Measurements from ENCODE around the gene UBB.

UBB gene

DNA sequence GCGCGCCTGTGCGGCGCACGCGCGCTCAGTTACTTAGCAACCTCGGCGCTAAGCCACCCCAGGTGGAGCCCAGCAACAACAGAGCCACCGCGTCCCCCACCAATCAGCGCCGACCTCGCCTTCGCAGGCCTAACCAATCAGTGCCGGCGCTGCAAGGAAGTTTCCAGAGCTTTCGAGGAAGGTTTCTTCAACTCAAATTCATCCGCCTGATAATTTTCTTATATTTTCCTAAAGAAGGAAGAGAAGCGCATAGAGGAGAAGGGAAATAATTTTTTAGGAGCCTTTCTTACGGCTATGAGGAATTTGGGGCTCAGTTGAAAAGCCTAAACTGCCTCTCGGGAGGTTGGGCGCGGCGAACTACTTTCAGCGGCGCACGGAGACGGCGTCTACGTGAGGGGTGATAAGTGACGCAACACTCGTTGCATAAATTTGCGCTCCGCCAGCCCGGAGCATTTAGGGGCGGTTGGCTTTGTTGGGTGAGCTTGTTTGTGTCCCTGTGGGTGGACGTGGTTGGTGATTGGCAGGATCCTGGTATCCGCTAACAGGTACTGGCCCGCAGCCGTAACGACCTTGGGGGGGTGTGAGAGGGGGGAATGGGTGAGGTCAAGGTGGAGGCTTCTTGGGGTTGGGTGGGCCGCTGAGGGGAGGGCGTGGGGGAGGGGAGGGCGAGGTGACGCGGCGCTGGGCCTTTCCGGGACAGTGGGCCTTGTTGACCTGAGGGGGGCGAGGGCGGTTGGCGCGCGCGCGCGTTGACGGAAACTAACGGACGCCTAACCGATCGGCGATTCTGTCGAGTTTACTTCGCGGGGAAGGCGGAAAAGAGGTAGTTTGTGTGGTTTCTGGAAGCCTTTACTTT, at the start of gene UBB:
TSS of gene UBB (plus strand) at position 452 of the 856 bp plus-strand sequence. CDS start 817 bp downstream, outside the sequence.
- peak; percentile 98 for DNase-seq (ENCODE audit: low spot score)

DNA sequence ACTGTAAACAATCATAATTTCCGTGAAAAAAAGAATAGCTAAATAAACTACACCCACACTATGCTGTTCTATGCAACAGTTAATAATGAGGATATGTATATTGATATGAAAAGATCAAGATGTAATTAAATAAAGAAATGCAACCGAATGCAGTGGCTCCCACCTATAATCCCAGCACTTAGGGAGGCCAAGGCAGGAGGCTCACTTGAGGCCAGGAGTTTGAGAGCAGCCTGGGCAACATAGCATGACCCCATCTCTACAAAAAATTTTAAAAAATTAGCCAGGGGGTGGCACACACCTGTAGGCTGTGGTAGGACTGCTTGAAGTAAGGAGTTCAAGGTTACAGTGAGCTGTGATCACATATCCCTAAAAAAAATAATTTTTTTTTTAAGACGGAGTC, 42.5 kb upstream of the UBB start:
- no peak for DNase-seq (ENCODE audit: low spot score)

- DNase-seq (ENCODE audit: low spot score): no peak
Measured at GRCh38 chr17:16339402-16339801, 41.5 kb upstream of the UBB start.

- no peak for DNase-seq (ENCODE audit: low spot score)
Measured at GRCh38 chr17:16339959-16340358, 40.9 kb upstream of the UBB start.

- peak; percentile 13 for DNase-seq (ENCODE audit: low spot score)
Measured at GRCh38 chr17:16342979-16343378, 37.9 kb upstream of the UBB start.

DNA sequence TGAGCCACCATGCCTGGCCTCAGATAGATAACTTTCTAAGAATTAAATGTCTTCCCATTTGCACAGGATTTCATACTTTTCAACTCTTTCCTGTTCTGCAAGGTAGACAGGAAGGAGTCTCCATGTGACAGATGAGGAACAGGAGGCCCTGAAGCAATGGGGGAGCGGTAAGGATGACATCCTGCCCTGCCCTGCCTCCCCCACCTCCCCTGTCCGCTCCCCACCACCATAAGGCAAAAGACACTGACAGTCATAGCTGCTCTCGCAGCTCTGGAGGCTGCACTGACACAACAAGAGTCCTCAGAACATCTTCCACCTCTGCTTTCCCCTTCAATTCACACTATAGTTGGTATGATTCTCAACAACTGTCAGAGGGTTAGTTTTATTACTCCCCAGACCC, 37.3 kb upstream of the UBB start:
- DNase-seq (ENCODE audit: low spot score): no peak

GRCh38 chr17:16345565-16345964, 35.3 kb upstream of the UBB start:
- no peak for DNase-seq (ENCODE audit: low spot score)

DNA sequence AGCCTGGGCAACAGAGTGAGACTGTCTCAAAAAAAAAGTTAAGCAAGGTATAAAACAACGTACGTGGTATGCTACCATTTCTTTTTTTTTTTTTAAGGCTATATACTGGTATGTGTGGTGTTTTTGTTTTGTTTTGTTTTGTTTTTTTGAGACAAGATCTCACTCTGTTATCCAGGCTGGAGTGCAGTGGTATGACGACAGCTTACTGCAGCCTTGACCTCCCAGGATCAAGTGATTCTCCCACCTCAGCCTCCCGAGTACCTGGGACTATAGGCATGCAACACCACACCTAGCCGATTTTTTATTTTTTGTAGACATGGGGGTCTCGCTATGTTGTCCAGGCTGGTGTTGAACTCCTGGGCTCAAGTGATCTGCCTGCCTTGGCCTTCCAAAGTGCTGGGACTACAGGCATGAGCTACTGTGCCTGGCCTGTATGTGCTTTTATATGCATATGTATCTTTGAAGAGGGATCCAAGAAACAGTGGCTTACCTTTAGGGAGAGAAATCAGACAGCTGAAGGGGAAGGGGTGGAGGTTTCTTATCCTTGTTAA, 34.1 kb upstream of the UBB start:
- DNase-seq (ENCODE audit: low spot score): no peak

- DNase-seq (ENCODE audit: low spot score): no peak
Measured at GRCh38 chr17:16348586-16348985, 32.3 kb upstream of the UBB start.

DNA sequence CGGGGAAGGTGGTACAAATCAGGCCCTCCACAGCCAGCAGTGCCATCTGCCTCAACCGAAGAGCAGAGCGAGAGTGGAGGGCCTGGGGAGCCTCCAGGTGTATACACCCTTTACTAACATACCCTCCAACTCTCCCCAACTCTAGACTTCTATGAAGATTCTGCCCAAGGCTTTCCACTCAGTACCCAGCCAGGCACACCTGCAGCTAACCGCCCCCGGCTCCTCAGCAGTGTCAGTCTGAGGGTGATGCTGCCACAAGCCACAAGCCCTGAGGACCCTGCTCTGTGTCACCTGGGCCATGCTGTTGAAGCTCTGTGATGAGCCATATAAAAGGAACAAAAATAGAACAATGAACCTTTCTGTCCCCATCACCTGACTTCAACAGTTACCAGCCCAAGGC, 31.5 kb upstream of the UBB start:
- DNase-seq (ENCODE audit: low spot score): no peak

- DNase-seq (ENCODE audit: low spot score): no peak
Measured at GRCh38 chr17:16351831-16352230, 29.1 kb upstream of the UBB start.

DNA sequence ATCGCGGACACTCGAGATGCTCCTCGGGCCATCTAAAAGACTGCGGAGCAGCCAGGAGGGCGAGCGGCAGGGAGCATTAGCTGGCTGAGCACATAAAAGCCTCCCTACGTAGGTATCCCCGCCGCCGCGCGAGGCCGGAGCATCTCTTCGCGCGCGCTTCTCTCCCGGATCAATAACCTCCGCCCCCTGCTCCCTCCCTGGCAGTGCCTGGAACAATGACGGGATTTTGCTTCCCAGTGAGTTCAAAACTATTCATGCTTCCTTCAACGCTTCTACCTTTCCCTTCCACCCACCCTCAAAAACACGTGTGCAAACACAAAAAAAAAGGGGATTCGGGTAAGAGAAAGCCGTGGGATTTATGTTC, 28.6 kb upstream of the UBB start:
- DNase-seq (ENCODE audit: low spot score): peak; percentile 39

DNA sequence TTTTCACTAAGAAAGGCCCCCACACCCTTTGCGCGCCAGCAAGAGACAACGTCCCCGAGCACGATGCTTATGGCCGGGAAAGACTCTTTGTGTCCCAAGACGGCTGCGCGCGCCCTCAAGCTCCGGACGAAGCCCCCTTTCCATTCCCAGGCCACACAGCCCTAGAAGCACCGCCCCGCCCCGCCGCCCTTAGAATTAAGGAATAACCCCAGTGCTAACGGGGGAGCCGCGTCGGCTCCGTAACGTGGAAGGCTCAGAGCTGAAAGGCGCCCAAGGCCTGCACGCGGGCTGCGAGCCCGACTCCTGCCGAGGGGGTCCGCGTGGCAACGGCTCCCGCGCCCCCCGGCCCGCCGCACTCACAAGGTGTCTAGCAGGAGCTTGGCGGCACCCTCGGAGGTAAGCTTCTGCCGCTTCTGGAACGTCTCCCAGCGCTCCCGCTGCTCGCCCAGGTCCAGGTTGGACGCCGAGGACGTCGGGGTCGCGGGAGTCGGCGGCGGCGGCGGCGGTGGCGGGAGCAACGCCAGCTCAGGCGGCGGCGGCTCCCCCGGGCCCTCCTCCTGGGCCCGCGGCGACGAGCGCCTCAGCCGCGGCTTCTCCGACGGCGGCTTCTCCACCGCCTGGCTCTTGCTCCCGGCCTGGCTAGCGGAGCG, 28.1 kb upstream of the UBB start:
- peak; percentile 27 for DNase-seq (ENCODE audit: low spot score)

GRCh38 chr17:16353317-16354174, 27.3 kb upstream of the UBB start, which contains the start of gene CENPV:
Gene CENPV (minus strand): TSS chr17:16353469. CDS start chr17:16353436, 33 bp downstream.
- peak; percentile 54 for DNase-seq (ENCODE audit: low spot score)

DNA sequence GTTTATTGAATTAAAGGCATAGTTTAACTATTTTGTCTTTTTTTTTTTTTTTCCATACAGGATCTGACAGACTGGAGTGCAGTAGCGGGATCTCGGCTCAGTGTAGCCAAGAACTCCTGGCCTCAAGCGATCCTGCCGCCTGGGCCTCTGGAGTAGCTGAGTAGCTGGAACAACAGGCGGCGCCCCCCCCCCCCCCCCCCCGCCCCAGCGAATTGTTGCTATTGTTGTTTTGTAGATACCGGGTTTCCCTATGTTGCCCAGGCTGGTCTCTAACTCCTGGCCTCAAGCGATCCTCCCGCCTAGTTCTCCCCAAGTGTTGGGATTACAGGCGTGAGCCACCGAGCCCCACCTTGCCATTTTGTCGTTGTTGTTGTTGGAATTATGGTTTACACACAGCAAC, 26.3 kb upstream of the UBB start:
- no peak for DNase-seq (ENCODE audit: low spot score)

DNA sequence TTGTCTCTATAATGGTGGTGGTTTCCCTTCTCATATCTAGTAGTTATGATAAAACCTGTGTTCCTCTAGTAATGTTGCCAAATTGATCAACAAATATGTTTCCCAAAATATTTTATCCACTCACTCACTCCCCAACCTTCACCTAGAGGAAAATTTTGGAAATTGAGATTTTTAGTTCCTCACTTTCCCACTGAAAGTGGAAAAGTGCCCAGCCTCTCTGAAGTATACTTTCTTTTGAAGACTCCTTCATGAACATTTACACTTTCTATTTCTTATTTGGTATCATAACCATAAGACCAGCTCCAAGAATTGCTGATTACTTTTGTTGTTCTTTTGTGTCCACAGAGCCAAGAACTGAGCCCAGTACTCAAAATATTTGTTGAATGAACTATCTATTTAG, 22.5 kb upstream of the UBB start:
- no peak for DNase-seq (ENCODE audit: low spot score)

- no peak for DNase-seq (ENCODE audit: low spot score)
Measured at GRCh38 chr17:16361874-16362273, 19.0 kb upstream of the UBB start.

DNA sequence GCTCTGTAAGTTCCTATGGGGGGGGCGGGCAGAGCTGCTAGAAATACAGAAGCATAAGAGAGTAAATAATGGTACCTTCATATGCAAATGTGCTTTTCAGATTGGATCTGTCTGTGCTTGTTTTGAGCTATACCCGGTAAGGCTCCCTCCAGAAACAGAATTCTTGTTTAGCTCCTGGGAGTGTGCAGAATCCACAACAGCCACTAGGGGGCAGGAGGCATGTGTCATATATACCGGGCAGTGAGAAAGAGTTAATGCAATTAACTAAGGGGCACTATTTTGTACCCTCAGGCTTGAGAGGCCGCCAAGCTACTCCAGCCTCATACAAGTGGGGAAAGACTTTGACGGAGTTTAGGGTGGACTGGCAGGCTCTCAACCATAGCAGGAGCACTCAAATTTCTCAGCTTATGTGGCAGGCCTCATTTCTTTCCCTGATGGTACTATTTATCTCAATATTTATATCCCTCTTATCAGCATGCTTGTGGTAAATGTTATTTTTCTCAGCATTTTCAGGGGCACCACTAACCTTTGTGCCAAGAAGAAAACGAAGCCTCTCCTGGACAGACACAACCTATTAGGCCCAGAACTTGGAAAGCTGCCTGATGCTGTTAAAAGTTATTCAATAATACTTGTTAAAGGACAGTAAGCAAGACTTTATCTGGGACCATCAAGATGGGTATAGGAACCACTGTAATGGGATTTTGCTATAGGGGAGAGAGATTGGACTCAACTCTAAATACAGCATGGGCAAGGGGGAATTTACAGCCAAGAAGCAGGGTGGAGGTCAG, 16.9 kb upstream of the UBB start:
- DNase-seq (ENCODE audit: low spot score): peak; percentile 68

DNA sequence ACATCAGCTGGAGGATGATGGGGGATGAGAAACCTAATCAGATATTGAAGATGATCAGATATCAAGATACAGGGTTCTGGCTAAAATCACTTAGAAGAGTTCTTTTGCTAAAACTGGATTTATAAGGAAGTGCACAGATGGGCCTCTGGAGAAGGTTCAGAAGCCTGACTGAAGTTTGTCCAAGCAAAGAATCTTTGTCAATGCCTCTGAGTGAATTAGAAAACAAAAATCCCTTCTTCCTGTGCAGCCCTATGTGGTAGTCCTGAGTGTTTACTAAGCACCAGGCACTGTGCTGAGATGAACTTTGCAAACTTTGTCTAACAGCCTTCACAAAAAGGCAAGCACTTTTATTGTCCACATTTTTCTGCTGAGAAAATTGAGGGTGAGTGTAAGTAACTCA, 16.3 kb upstream of the UBB start:
- no peak for DNase-seq (ENCODE audit: low spot score)

- DNase-seq (ENCODE audit: low spot score): peak; percentile 44
Measured at GRCh38 chr17:16371742-16372141, 9.1 kb upstream of the UBB start.

DNA sequence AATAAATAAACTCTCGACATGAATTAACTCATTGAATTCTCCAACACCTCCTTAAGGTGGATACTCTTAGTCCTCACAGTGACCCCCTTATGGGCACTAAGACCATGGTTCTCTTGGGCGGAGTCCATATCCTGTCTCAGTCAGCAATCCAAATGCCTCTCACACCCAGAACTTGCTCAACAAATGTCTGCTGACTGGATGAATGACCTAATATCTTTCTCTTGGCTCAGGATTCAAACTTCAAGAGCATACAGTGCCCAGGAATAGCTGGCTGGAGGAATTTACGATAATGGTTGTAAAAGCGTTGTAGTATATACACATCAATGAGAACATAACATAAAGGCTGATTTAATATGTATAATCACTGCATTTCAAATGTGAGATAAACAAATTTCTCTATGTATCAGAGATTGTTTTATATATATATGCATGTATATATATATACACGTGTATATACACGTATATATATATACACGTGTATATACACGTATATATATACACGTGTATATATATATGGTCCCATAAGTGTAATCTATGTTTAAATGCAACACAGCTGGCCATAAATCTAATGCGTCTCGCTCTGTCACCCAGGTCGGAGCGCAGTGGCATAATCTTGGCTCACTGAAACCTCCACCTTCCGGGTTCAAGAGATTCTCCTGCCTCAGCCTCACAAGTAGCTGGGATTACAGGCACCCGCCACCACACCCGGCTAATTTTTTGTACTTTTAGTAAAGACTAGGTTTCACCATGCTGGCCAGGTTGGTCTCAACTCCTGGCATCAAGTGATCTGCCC, 6.5 kb upstream of the UBB start:
- no peak for DNase-seq (ENCODE audit: low spot score)
